B cell (primary cell): ENCODE measurements around the gene PAQR3. TPM values are rescaled to one million over a fixed set of nuclear protein-coding genes. Genes with fewer than 3 reads are reported as not detected.

Experiments
- ATAC-seq: fragments of 200-7000 bp; cut with Tn5 transposase; one replicate; pipeline ENCODE4 v1.10.0; 2021; ENCODE audit warnings: low read depth, mild to moderate bottlenecking, moderate number of reproducible peaks, moderate library complexity
- CTCF ChIA-PET: fragments of 350-600 bp; sonication (Branson Sonifier 250); formaldehyde crosslinking; loops from one replicate; lab custom pipeline; 2021; ENCODE audit warnings: antibody characterized with exemption, inconsistent platforms; lab: Charles Lee
- POLR2A ChIA-PET: fragments of 350-600 bp; sonication (Branson Sonifier 250); formaldehyde crosslinking; loops from one replicate; lab custom pipeline; 2021; ENCODE audit warnings: antibody characterized with exemption; lab: Charles Lee
- DNase-seq: peaks from one replicate; pipeline ENCODE4 v3.0.0; 2013
- H2AFZ ChIP-seq: 2 replicates; pipeline ENCODE4 v1.6.1; 2012; ENCODE audit warnings: mild to moderate bottlenecking, low read depth, low read length; ENCODE audit not compliant: insufficient read depth, poor library complexity, severe bottlenecking
- H3K27ac ChIP-seq, 2 donors: 1 replicate in 1 of 2; 2 replicates in 1 of 2; pipeline ENCODE4 v1.5.1; 2012 to 2013; ENCODE audit warnings: low read length in 2 of 2, mild to moderate bottlenecking in 2 of 2, moderate library complexity in 1 of 2
- H3K27me3 ChIP-seq, 4 experiments: fragments of 200-600 bp in 1 of 4; sonication (generic) in 1 of 4; replicated peaks in 1 of 4; 1 replicate in 2 of 4; 2 replicates in 2 of 4; pipeline versions ENCODE4 v1.6.1 to v1.7.0; 2013 to 2016; ENCODE audit warnings: low read length in 3 of 4, mild to moderate bottlenecking in 2 of 4, mixed read lengths in 1 of 4, moderate library complexity in 1 of 4; ENCODE audit not compliant: insufficient read depth in 4 of 4, control insufficient read depth in 3 of 4; ENCODE audit errors: control extremely low read depth in 1 of 4
- H3K36me3 ChIP-seq, 2 experiments: replicated peaks in 1 of 2; 1 replicate in 1 of 2; 2 replicates in 1 of 2; pipeline versions ENCODE4 v1.6.1 to v1.7.1; 2013; ENCODE audit warnings: low read length in 1 of 2; ENCODE audit not compliant: insufficient read depth in 2 of 2, control insufficient read depth in 1 of 2; ENCODE audit errors: control extremely low read depth in 1 of 2, extremely low read depth in 1 of 2
- H3K4me1 ChIP-seq, 2 donors: fragments of 200-600 bp in 1 of 2; sonication (generic) in 1 of 2; 1 replicate in 1 of 2; 2 replicates in 1 of 2; pipeline versions ENCODE4 v1.5.1 to v1.6.1; 2013 to 2017; ENCODE audit warnings: low read length in 2 of 2; ENCODE audit not compliant: control insufficient read depth in 2 of 2, insufficient read depth in 2 of 2
- H3K4me2 ChIP-seq: replicated peaks from 2 replicates; pipeline ENCODE3; 2012; ENCODE audit warnings: mild to moderate bottlenecking, low read depth, low read length; ENCODE audit not compliant: poor library complexity, severe bottlenecking
- H3K4me3 ChIP-seq, 5 experiments: fragments of 200-600 bp in 1 of 5; sonication (generic) in 1 of 5; 1 replicate in 3 of 5; 2 replicates in 2 of 5; pipeline versions ENCODE4 v1.5.1 to v1.7.0; 2011 to 2016; ENCODE audit warnings: low read length in 4 of 5, mild to moderate bottlenecking in 4 of 5, low read depth in 2 of 5, control low read depth in 1 of 5, moderate library complexity in 1 of 5; ENCODE audit not compliant: insufficient read depth in 1 of 5; ENCODE audit errors: control extremely low read depth in 1 of 5, extremely low read depth in 1 of 5
- H3K79me2 ChIP-seq: fragments of 200-600 bp; sonication (generic); one replicate; pipeline ENCODE4 v1.6.0; 2016; ENCODE audit warnings: low read length; ENCODE audit not compliant: control insufficient read depth, insufficient read depth
- H3K9ac ChIP-seq: fragments of 200-600 bp; sonication (generic); 2 replicates; pipeline ENCODE4 v1.6.1; 2017; ENCODE audit warnings: mild to moderate bottlenecking, low read length, moderate library complexity
- H3K9me3 ChIP-seq, 3 donors: one replicate each; pipeline versions ENCODE4 v1.6.1 to v1.7.1; 2013; ENCODE audit warnings: low read length in 2 of 3; ENCODE audit not compliant: control insufficient read depth in 2 of 3, insufficient read depth in 1 of 3; ENCODE audit errors: control extremely low read depth in 1 of 3
- H4K20me1 ChIP-seq: 2 replicates; pipeline ENCODE4 v1.6.0; 2012; ENCODE audit warnings: mild to moderate bottlenecking, low read length; ENCODE audit not compliant: insufficient read depth, control insufficient read depth, poor library complexity, severe bottlenecking
- H3K27ac Mint-ChIP-seq: one replicate; pipeline ENCODE4 v1.8.0; 2021; ENCODE audit warnings: mixed read lengths
- H3K27me3 Mint-ChIP-seq: one replicate; pipeline ENCODE4 v1.8.0; 2021; ENCODE audit warnings: mixed read lengths
- H3K4me1 Mint-ChIP-seq: one replicate; pipeline ENCODE4 v1.8.0; 2021; ENCODE audit warnings: mixed read lengths
- H3K4me3 Mint-ChIP-seq: one replicate; pipeline ENCODE4 v1.8.0; 2021; ENCODE audit warnings: mixed read lengths
- H3K9me3 Mint-ChIP-seq: one replicate; pipeline ENCODE4 v1.8.0; 2022; ENCODE audit warnings: mixed read lengths; ENCODE audit not compliant: insufficient read depth
- EZH2 ChIP-seq: IDR thresholded peaks from 2 replicates; pipeline ENCODE4 v1.6.1; 2012; ENCODE audit warnings: borderline replicate concordance, low read depth, mild to moderate bottlenecking, moderate library complexity, low read length; ENCODE audit not compliant: insufficient read depth, poor library complexity, severe bottlenecking
- WGBS: methylation state at CpG from one replicate; pipeline ENCODE4 v1.1.5; 2013; ENCODE audit warnings: missing lambda C conversion rate; ENCODE audit not compliant: insufficient coverage; 5-methylcytosine and 5-hydroxymethylcytosine counted together
- intact Hi-C: fragments of 100-400 bp; cut with micrococcal nuclease; formaldehyde crosslinking; loops from one replicate; pipeline ENCODE4 v1.10.0; 2022
- polyA plus RNA-seq: library from polyadenylated mRNA; depleted of rRNA; stranded (reverse); fragments of >200 nt; gene quantifications from 2 replicates; pipeline ENCODE4 v1.2.3, GENCODE V29; 2012
- total RNA-seq, 2 donors: library from RNA; stranded (reverse); fragments of 120-200 nt in 1 of 2; gene quantifications; 1 replicate in 1 of 2; 2 replicates in 1 of 2; pipeline versions ENCODE4 v1.2.3 to v1.2.4, GENCODE V29; 2013 to 2022
- TF ChIP-seq, protein P1 (sequence below): fragments of 200-600 bp; IDR thresholded peaks from one replicate; pipeline ENCODE4 v1.8.0; 2022; ENCODE audit warnings: antibody characterized with exemption, mild to moderate bottlenecking

The PAQR3 gene
- total and polyA plus RNA-seq, 2 donors (not counting 1 experiment from before 2014, with no cell fraction given) = 5.3 to 12.6 TPM

DNA sequence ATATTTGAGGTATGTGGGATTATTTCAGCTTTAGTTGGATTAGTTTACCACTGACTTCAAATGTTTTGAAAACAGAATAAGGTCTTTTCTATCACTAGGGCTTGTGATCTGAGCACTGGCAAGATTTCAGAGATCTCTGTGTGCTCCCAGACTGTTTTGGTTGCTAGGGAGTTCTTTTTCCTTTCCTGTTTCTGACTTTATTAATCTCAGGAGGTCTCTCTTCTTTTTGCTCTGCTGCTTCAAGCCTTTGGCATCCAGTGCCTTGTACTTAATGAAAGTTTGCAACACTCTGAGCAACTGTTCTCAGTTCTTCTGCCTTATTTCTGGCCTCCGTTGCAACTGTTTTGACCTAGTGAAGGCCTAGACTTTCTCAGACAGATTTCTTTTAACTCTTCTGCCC is 32.1 kb upstream of the PAQR3 start:
- H3K9me3 ChIP-seq = peaks cover 0 to 1% (median 0%) of the 10 kb centered on the region in 3 donors
- H4K20me1 ChIP-seq = no peaks in the 10 kb centered on the region
- Mint-ChIP-seq H3K27ac (no peak overlapping the region), H3K4me1 (no peaks in the 10 kb centered on the region), H3K27me3 (peaks cover 9% of the 10 kb centered on the region), H3K4me3 (no peak overlapping the region), H3K9me3 (no peaks in the 10 kb centered on the region)
- no peak overlapping the region for H3K9ac ChIP-seq
- ATAC-seq = no peak
- ChIA-PET CTCF (interaction anchor here (1.0 kb wide), 1 partner anchor 18 kb away, joined by 3 read pairs; no protein-coding TSS in a partner anchor), POLR2A (no interaction called here)
- H2AFZ ChIP-seq = no peak overlapping the region
- DNase-seq = no peak
- H3K4me3 ChIP-seq = no peak overlapping the region
- H3K27me3 ChIP-seq = peaks cover 0 to 4% (median 2%) of the 10 kb centered on the region in 4 experiments
- TF ChIP-seq, protein P1, sequence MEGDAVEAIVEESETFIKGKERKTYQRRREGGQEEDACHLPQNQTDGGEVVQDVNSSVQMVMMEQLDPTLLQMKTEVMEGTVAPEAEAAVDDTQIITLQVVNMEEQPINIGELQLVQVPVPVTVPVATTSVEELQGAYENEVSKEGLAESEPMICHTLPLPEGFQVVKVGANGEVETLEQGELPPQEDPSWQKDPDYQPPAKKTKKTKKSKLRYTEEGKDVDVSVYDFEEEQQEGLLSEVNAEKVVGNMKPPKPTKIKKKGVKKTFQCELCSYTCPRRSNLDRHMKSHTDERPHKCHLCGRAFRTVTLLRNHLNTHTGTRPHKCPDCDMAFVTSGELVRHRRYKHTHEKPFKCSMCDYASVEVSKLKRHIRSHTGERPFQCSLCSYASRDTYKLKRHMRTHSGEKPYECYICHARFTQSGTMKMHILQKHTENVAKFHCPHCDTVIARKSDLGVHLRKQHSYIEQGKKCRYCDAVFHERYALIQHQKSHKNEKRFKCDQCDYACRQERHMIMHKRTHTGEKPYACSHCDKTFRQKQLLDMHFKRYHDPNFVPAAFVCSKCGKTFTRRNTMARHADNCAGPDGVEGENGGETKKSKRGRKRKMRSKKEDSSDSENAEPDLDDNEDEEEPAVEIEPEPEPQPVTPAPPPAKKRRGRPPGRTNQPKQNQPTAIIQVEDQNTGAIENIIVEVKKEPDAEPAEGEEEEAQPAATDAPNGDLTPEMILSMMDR = no peak
- no peak for TF ChIP-seq EZH2
- 60% methylated on average over 1 of the region's 1 CpG for WGBS
- no peaks in the 10 kb centered on the region for H3K36me3 ChIP-seq
- H3K27ac ChIP-seq = no peak overlapping the region
- no peaks in the 10 kb centered on the region for H3K4me1 ChIP-seq
- no peak overlapping the region for H3K4me2 ChIP-seq
- H3K79me2 ChIP-seq = no peaks in the 10 kb centered on the region
- intact Hi-C loops = no loop called here

- no CpG with 5 or more reads among the region's 2 CpGs for WGBS
- CTCF ChIA-PET = interaction anchor here (2.4 kb wide), 1 partner anchor 10 kb away, joined by 21 read pairs; no protein-coding TSS in a partner anchor
- intact Hi-C loops = no loop called here
Measured at GRCh38 chr4:78962597-78963115, 23.4 kb upstream of the PAQR3 start.

More at GRCh38 chr4:78962597-78963115, 23.4 kb upstream of the PAQR3 start:
- Histone ChIP-seq H3K27me3 (no peaks in the 10 kb centered on the region), H3K4me3 (no peak overlapping the region), H3K79me2 (no peaks in the 10 kb centered on the region), H3K9me3 (peaks cover 0 to 1% (median 0%) of the 10 kb centered on the region in 3 donors), H3K36me3 (no peaks in the 10 kb centered on the region), H3K27ac (no peak overlapping the region), H3K4me1 (no peaks in the 10 kb centered on the region), H2AFZ (no peak overlapping the region), H3K4me2 (no peak overlapping the region), H4K20me1 (no peaks in the 10 kb centered on the region), H3K9ac (no peak overlapping the region)
- Mint-ChIP-seq H3K9me3 (no peaks in the 10 kb centered on the region), H3K4me3 (no peak overlapping the region), H3K27me3 (peaks cover 13% of the 10 kb centered on the region), H3K27ac (no peak overlapping the region), H3K4me1 (no peaks in the 10 kb centered on the region)
- POLR2A ChIA-PET = no interaction called here
- DNase-seq = no peak
- ATAC-seq = no peak
- no peak for TF ChIP-seq EZH2
- TF ChIP-seq, protein P1 = no peak
